IPS-18a (cell line): ENCODE measurements around the gene GAN.
A peak's percentile ranks its signal among the peaks of the same experiment; 100 is the strongest.
"Not testable (repeated sequence)": the region's sequence is repeated elsewhere in the genome, so short reads cannot be mapped to it uniquely, and the experiment has no call there.

Source experiments
- H3K27ac ChIP-seq: one replicate; pipeline ENCODE4 v1.5.1; 2013; ENCODE audit warnings: low read length
- H3K27me3 ChIP-seq: one replicate; pipeline ENCODE4 v1.6.1; 2013; ENCODE audit warnings: mild to moderate bottlenecking, low read length; ENCODE audit not compliant: control insufficient read depth, insufficient read depth
- H3K36me3 ChIP-seq: one replicate; pipeline ENCODE4 v1.6.1; 2013; ENCODE audit warnings: low read depth, low read length; ENCODE audit not compliant: control insufficient read depth
- H3K4me1 ChIP-seq: one replicate; pipeline ENCODE4 v1.6.1; 2013; ENCODE audit warnings: low read depth, low read length; ENCODE audit not compliant: control insufficient read depth
- H3K4me3 ChIP-seq: one replicate; pipeline ENCODE4 v1.5.1; 2013; ENCODE audit warnings: low read length
- H3K9ac ChIP-seq: one replicate; pipeline ENCODE4 v1.6.1; 2013; ENCODE audit warnings: mild to moderate bottlenecking, low read length, moderate library complexity
- H3K9me3 ChIP-seq: one replicate; pipeline ENCODE4 v1.6.1; 2013; ENCODE audit warnings: low read depth, low read length; ENCODE audit not compliant: control insufficient read depth

Gene GAN

DNA sequence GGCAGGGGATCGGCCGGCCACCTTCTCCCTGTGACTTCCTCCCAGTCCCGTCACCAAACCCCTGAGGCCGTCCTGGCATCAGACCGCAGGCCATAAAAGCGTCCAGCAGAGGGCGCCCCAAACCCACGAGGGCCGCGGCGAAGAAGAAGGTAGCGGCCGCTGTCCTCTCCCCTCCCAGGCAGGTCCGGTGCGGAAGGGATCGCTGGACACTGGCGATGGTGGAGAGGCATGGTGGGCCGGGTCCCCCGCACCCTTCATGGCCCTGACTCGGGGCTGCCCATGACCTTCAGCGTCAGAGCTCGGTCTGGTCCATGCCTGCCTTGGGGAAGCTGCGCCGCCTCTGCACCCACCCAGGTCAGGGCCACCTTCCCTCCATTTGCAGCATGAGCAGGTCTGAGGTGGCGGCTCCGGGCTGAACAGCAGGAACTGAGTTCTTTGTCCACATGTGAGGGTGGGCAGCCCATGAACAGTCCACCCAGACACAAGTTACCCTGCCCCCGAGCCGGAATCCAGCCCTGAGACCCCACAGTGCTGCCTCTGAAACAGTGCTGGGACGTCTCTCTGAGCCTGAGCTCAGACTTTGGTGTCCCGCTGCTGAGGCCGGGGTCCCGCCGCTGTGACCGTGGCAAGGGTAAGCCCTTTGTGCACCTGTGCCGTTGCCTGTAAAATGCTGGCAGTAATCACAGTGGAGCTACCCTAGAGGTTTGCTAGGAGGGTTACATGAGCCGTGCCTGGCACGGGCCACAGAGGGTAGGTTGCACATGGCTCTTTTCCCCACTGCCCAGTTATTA lies 89.0 kb downstream of the GAN start:
- no peaks in the 10 kb centered on the region for H3K4me1 ChIP-seq
- H3K9ac ChIP-seq: no peak overlapping the region
- H3K27me3 ChIP-seq: peaks cover 10% of the 10 kb centered on the region
- no peak overlapping the region for H3K27ac ChIP-seq
- no peaks in the 10 kb centered on the region for H3K36me3 ChIP-seq
- peak overlapping the region; percentile 45 for H3K4me3 ChIP-seq
- no peaks in the 10 kb centered on the region for H3K9me3 ChIP-seq

GRCh38 chr16:81405002-81405401 lies 90.2 kb downstream of the GAN start:
- not testable (repeated sequence) for H3K9ac ChIP-seq, H3K36me3 ChIP-seq, H3K4me1 ChIP-seq, H3K4me3 ChIP-seq, H3K27ac ChIP-seq, H3K9me3 ChIP-seq, H3K27me3 ChIP-seq

- no peak overlapping the region for H3K9ac ChIP-seq
- peaks cover 10% of the 10 kb centered on the region for H3K27me3 ChIP-seq
- H3K4me3 ChIP-seq: no peak overlapping the region
- H3K9me3 ChIP-seq: no peaks in the 10 kb centered on the region
- H3K4me1 ChIP-seq: peaks cover under 1% of the 10 kb centered on the region
- H3K36me3 ChIP-seq: no peaks in the 10 kb centered on the region
- H3K27ac ChIP-seq: no peak overlapping the region
Observed at GRCh38 chr16:81405702-81406113, 90.9 kb downstream of the GAN start.

- Histone ChIP-seq H3K9me3 (no peaks in the 10 kb centered on the region), H3K36me3 (no peaks in the 10 kb centered on the region), H3K4me3 (no peak overlapping the region), H3K27me3 (peaks cover 10% of the 10 kb centered on the region), H3K27ac (no peak overlapping the region), H3K9ac (no peak overlapping the region), H3K4me1 (peaks cover 5% of the 10 kb centered on the region)
Observed at GRCh38 chr16:81408409-81408950, 93.7 kb downstream of the GAN start.

GRCh38 chr16:81409016-81409556 lies 94.3 kb downstream of the GAN start:
- Histone ChIP-seq H3K27me3 (peaks cover 5% of the 10 kb centered on the region), H3K4me1 (peaks cover 5% of the 10 kb centered on the region), H3K27ac (no peak overlapping the region), H3K36me3 (no peaks in the 10 kb centered on the region), H3K4me3 (no peak overlapping the region), H3K9me3 (no peaks in the 10 kb centered on the region), H3K9ac (no peak overlapping the region)

DNA sequence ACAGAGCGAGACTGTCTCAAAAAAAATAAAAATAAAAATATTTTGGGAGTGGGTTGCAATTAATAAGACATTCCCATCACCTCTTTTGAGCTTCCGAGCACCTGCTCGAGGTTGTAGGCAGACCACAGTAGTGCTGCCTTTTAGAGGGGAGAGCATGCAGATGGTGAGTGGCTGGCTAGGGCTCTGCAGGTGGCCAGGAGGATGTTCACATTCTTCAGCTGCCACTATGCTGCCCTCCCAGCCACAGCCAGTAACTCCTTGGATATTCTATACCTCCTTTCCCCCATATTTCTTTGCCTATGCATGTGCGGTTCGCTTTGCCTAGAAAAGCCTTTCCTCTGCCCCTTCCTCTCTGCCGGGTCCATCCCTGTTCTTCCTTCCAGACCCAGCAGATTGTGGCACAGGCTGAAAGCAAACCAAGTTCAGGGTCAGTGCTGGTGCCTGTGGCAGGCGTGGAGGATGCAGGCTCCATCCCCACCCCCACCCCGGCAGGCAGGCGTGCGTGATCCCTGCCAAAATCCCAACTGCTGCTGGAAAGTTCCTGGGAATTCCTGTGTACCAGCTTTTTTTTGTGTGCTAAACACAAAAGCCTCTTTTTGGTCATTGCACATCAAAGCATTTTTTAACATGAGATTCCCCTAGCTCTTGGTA lies 96.0 kb downstream of the GAN start:
- Histone ChIP-seq H3K27me3 (no peaks in the 10 kb centered on the region), H3K9me3 (no peaks in the 10 kb centered on the region), H3K4me3 (no peak overlapping the region), H3K27ac (no peak overlapping the region), H3K36me3 (no peaks in the 10 kb centered on the region), H3K9ac (no peak overlapping the region), H3K4me1 (peaks cover 14% of the 10 kb centered on the region)

DNA sequence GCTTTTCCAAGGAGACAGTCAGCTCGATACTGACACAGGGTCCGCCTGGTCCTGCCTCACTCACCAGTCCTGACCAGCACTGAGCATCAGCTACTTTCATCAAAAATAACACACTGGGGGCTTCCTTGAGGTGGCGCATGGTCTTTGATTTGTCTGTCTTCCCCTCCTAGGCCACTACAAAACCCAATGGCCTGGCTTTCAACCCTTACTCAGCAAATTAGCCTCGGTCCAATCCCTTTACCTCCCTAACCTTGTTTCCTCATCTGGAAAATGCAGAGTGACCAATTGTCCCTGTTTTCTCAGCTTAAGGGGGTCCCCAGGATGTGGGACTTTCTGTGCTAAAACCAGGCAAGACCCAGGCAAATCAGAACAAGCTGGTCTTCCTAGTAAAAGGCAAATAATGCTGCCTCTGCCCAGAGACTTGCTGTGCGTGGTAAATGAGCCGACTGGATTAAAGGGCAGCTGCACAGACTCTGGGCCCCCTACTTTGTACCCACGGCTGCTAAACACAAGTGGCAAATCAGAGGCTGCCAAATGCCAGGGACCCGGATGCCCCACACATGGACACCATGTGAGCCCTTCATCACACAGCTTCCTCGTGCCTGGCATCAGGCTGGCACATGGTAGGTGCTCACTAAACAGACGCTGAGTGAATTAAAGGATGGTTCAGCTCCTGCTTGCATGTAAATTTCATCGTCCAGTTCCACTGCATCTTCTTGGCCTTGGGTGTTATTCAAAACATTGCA lies 98.7 kb downstream of the GAN start:
- H3K27me3 ChIP-seq: no peaks in the 10 kb centered on the region
- no peak overlapping the region for H3K9ac ChIP-seq
- peaks cover 17% of the 10 kb centered on the region for H3K4me1 ChIP-seq
- H3K36me3 ChIP-seq: no peaks in the 10 kb centered on the region
- no peak overlapping the region for H3K4me3 ChIP-seq
- no peaks in the 10 kb centered on the region for H3K9me3 ChIP-seq
- no peak overlapping the region for H3K27ac ChIP-seq

- H3K9me3 ChIP-seq: no peaks in the 10 kb centered on the region
- no peak overlapping the region for H3K4me3 ChIP-seq
- no peaks in the 10 kb centered on the region for H3K36me3 ChIP-seq
- peaks cover 16% of the 10 kb centered on the region for H3K4me1 ChIP-seq
- no peak overlapping the region for H3K27ac ChIP-seq
- no peak overlapping the region for H3K9ac ChIP-seq
- no peaks in the 10 kb centered on the region for H3K27me3 ChIP-seq
Observed at GRCh38 chr16:81415751-81416150, 101.0 kb downstream of the GAN start.

DNA sequence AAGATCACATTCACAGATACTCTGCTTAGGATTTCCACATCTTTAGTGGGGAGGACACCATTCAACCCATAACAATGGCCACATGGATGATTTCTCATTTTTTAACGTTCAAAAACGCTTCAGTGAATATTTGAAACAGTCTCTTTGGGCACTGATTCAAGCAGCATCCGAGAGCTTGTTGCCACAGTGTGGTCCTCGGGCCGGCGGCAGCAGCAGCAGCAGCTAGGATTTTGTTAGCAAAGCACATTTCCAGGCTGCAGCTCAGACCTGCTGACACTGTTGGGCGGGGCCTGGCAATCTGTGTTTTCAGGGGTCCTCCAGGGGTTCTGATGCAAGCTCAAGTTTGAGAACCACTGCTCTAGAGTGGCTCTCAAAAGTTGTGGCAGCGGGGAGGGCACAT lies 102.0 kb downstream of the GAN start:
- no peak overlapping the region for H3K9ac ChIP-seq
- peaks cover 12% of the 10 kb centered on the region for H3K4me1 ChIP-seq
- no peaks in the 10 kb centered on the region for H3K27me3 ChIP-seq
- no peak overlapping the region for H3K27ac ChIP-seq
- H3K36me3 ChIP-seq: no peaks in the 10 kb centered on the region
- H3K9me3 ChIP-seq: no peaks in the 10 kb centered on the region
- no peak overlapping the region for H3K4me3 ChIP-seq

DNA sequence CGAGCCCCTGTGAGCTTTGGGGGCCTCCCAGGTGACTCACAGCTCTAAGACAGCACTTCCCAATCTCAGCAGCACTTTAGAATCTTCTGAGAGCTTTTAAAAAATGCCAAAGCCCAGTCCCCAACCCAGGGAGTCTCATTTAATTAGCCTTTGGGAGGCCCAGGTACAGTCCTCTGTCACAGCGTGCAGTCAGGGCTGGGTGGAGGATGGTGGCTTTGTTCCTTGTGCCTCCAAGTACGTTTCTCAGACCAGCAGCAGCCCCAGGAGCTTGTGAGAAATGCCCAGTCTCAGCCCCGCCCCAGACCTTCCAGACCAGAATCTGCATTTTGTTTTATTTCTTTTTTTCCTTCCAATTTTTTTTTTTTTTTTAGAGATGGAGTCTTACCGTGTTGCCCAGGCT lies 102.4 kb downstream of the GAN start:
- H3K27me3 ChIP-seq: no peaks in the 10 kb centered on the region
- H3K27ac ChIP-seq: no peak overlapping the region
- H3K9ac ChIP-seq: no peak overlapping the region
- peaks cover 12% of the 10 kb centered on the region for H3K4me1 ChIP-seq
- no peak overlapping the region for H3K4me3 ChIP-seq
- no peaks in the 10 kb centered on the region for H3K36me3 ChIP-seq
- H3K9me3 ChIP-seq: no peaks in the 10 kb centered on the region

DNA sequence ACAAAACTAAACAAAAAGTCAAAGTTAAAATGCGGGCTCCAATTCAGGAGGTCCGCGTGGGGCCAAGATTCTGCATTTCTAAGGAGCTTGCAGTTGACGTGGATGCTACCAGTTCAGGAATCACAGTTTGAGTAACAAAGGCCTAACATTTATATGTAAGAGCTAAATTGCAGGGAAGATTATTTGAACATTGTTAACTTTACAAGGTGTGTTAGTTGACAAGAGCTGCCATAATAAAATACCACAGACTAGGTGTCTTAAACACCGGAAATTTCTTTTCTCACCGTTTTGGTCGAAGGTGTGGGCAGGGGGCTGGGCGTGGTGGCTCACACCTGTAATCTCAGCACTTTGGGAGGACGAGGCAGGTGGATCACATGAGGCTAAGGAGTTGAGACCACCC lies 105.0 kb downstream of the GAN start:
- H3K4me1 ChIP-seq: peaks cover 6% of the 10 kb centered on the region
- no peaks in the 10 kb centered on the region for H3K9me3 ChIP-seq
- H3K4me3 ChIP-seq: no peak overlapping the region
- no peak overlapping the region for H3K27ac ChIP-seq
- no peaks in the 10 kb centered on the region for H3K36me3 ChIP-seq
- no peak overlapping the region for H3K9ac ChIP-seq
- H3K27me3 ChIP-seq: no peaks in the 10 kb centered on the region
